GM21717 (cell line): ENCODE measurements around the gene TAF4.

Source experiments
- ATAC-seq: cut with Tn5 transposase; IDR thresholded peaks from one replicate; pipeline ENCODE4 v1.9.1; 2021; ENCODE audit warnings: mild to moderate bottlenecking, moderate library complexity; ENCODE audit not compliant: unreplicated experiment

The TAF4 gene

GRCh38 chr20:61966492-61967244 is 99.0 kb downstream of the TAF4 start:
- no peak for ATAC-seq

GRCh38 chr20:61965606-61966491 is 99.8 kb downstream of the TAF4 start:
- ATAC-seq: no peak

- no peak for ATAC-seq
Observed at GRCh38 chr20:61964675-61965605, 100.7 kb downstream of the TAF4 start.

GRCh38 chr20:61963885-61964674 is 101.6 kb downstream of the TAF4 start:
- ATAC-seq: no peak

- no peak for ATAC-seq
Observed at GRCh38 chr20:61963149-61963548, 102.5 kb downstream of the TAF4 start.

GRCh38 chr20:61960836-61961235 is 104.8 kb downstream of the TAF4 start:
- no peak for ATAC-seq

- no peak for ATAC-seq
Observed at GRCh38 chr20:61958773-61959700, 106.6 kb downstream of the TAF4 start.

- ATAC-seq: no peak
Observed at GRCh38 chr20:61957961-61958715, 107.5 kb downstream of the TAF4 start.

GRCh38 chr20:61956396-61957342 is 109.0 kb downstream of the TAF4 start:
- ATAC-seq: no peak

GRCh38 chr20:61955668-61956395 is 109.8 kb downstream of the TAF4 start:
- ATAC-seq: no peak

GRCh38 chr20:61954276-61955021 is 111.2 kb downstream of the TAF4 start:
- ATAC-seq: no peak

GRCh38 chr20:61953037-61954021 is 112.4 kb downstream of the TAF4 start:
- ATAC-seq: no peak

- no peak for ATAC-seq
Observed at GRCh38 chr20:61951695-61952533, 113.8 kb downstream of the TAF4 start.

GRCh38 chr20:61950641-61951071 is 115.0 kb downstream of the TAF4 start:
- ATAC-seq: no peak
